Measurements from ENCODE around the gene IDH1. TPM values are rescaled to one million over a fixed set of nuclear protein-coding genes. Genes with fewer than 3 reads are reported as not detected.

Gene IDH1
- total RNA-seq = 10 to 100 TPM; 22.8 to 25.4 TPM

DNA sequence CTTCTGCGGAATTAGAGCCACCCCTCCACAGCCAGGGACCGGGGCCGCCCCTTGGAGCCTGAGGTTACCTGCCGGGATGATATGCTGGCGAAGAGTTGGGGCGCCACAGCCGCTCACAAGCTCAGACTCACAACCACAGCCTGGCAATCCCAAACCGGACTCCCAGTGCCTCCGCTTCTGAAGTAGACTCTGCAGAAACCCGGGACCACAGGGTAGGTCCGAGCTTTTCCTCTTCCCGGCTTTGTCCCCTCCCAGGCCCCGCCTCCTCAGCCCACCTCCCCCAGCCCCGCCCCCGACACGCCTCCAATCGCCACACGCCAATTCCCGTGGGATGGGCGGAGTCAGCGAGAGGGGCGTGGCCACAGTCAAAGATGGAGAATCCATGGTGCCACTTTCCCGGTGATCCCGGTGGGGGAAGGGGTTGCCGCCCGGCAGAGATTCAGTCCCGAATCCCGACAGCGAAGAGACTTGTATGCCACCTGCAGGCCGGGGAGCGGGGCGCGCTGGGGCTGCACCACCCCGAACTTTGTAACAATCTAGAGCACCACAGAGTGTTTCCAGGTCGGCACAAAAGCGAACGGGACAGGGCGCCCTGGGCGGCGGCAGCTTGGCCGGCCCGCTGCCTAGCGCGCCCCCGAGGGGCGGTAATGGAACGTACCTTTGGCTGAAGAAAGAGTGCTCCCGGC is at the start of gene IDH1:
TSS of gene IDH1 (minus strand) at position 201 of the 686 bp plus-strand sequence. CDS start 3,520 bp downstream, outside the sequence.
- ChIA-PET POLR2A (interaction anchor here (3.1 kb wide), 1 partner anchor 11 kb away, joined by 13 read pairs; the partner anchor contains the start of gene PIKFYVE), CTCF (interaction anchor here (1.0 to 3.7 kb wide), 6 partner anchors 11 to 233 kb away, joined by 3 to 17 read pairs (median 9); partner anchors contain the start of gene PIKFYVE)

DNA sequence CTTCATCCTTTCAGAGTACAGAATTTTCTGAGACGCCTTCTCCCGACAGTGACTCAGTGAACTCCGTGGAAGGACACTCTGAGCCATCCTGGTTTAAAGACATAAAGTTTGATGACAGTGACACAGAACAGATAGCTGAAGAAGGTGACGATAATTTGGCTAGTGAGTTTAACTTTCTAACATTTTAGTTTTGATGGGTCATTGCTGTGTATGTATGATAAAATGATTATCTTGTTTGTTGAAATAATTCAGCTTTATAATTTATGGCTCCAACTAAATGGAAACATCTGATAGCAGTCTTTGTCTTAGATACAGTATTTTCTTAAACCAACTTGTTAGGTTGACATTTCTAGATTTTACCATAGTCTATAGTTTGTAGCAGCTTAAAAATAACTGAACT is 49.3 kb upstream of the IDH1 start:
- ChIA-PET CTCF (no interaction called here), POLR2A (no interaction called here)

DNA sequence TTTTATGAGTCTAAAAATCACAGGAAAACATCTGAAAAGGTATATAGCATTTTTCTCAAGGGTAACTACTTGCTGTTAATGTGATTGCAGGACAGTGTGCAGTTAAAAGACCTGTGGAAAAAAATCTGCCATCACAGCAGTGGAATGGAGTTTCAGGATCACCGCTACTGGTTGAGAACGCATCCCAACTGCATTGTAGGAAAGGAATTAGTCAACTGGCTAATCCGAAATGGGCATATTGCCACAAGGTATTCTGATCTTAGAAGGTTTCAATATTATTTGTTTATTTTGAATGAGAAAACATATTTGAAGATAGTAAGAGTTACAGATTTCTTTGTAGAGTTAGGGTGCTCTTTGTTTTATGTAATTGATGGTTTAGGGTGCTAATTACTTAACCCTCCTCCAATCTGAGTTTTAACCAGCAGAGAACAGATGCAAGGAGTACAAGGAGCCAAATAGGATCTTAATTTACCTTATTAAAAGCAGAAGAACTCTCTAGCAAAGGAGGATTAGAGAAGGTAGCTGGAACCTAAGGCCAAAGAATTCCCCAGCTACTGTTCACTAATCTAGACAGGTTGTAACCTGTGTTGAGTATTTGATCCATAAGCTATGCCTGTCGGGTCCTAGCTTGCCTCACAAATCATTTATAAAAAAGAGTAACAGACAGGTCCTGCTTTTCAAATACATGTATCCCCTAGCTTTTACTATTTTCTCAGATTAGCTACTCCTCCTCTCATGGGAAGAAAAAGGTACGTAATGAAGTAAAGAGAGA is 46.2 kb upstream of the IDH1 start:
- ChIA-PET CTCF (interaction anchor here (0.6 kb wide), 1 partner anchor 1764 kb away, joined by 6 read pairs; no protein-coding TSS in a partner anchor), POLR2A (no interaction called here)

DNA sequence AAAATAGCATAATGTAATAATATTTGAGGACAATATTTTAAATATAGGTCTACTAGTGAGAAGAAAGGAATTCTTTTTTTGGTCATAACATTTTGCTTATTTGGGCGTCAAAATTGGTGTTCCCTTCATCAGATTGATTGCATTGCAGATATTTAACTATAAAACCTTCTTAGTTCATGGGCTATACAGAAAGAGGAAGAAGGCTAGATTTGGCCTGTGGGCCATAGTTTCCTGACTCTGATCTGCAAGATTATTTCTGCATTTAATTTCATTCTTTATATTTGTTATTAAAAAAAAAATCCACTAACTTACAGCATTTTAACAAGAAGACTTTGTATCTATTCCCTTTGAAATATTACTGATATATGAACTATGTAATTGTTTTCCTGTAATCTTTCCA is 43.1 kb upstream of the IDH1 start:
- CTCF ChIA-PET = no interaction called here

DNA sequence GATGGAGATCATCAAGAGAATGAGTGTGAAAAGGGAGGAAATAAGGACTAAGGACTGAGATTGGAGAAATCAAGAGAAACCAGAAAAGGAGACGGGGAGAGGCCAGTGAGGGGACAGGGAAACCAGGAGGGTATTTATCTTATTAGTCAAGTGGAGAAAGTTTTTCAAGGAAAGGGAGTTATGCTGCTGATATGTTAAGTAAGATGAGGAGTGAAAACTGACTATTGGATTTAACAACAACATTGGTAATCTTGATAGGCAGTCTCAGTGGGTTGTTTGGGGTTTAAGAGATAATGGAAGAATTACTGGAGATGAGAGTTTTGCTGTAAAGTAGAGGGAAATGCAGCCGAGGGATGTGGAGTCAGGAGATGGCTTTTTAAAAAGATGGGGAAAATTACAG is 41.7 kb upstream of the IDH1 start:
- CTCF ChIA-PET = no interaction called here
- POLR2A ChIA-PET = no interaction called here

More for the DNA sequence above, 43.1 kb upstream of the IDH1 start:
- POLR2A ChIA-PET = no interaction called here

DNA sequence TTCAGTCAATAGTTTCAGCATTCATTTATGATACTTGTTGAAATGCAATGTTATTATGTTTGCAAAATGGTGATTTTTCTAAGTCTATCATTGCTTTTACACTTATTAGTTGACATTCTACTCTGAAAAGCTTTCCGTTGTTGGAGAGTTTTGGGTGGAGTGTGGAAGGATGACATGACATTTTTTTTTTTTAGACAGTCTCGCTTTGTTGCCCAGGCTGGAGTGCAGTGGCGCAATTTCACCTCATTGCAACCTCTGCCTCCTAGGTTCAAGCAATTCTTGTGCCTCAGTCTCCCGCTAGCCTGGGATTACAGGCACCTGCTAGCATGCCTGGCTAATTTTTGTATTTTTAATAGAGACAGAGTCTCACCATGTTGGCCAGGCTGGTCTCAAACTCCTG is 41.0 kb upstream of the IDH1 start:
- ChIA-PET POLR2A (no interaction called here), CTCF (no interaction called here)

DNA sequence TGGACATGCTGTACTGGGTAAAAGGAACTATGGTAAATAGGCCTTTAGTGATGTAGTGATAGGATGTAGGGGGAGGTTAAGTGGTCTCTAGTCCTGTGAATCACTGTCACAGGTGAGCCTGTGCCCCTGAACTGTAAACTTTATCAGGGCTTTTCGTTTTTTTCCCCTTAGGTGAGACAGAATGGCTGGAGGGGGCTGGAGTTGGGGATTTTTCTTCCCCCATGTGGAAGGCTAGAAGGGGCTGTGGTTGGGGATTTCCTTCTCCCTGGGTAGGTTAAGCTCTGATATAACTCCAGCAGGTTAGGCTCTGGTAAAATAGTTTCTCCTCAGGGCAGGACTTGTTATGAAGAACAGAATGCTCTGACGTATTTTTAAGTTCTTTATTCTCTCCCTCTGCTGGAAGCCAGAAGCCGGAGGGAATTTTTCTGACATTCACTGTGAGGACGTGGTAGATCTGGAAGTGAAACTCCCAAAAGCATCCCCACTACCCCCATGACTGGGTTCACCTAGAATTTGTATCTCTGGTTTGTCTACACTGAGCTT is 39.7 kb upstream of the IDH1 start:
- ChIA-PET CTCF (no interaction called here), POLR2A (no interaction called here)

DNA sequence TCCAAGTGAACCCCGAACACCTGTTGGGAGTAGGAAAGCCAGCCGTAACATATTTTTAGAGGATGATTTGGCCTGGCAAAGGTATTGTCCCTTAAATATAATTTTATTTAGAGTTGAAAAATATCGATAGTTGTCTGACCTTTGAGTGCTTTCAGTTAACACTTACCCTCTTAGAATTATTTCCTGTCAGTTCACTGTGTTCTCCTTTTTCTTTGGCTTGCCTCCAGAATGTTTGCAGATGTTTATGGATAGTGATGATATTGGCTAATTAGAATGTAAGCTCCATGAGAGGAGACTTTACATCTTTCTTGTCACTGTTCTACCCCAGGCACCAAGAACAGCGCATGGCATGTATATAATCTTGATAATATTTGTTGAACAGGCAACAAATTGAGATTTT is 31.0 kb upstream of the IDH1 start:
- POLR2A ChIA-PET = no interaction called here
- CTCF ChIA-PET = no interaction called here

DNA sequence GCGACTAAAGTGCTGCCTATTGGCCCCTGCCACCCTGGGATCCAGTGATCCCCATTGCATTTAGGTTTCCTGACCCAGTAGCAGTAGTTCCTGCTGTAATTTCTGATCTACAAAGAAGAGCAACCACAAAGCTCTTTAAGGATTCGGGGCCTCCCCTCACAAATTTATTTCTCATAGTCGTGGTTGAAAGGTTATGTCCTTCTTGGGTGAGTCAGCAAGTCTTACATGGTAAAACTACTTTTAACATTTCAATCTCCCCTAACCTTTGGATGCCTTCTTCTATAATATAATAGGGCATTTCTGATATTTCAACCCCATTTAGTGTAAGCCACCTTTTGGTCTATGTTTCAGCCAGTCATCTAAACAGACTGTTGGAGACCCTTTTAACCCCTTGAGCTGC is 26.1 kb upstream of the IDH1 start:
- CTCF ChIA-PET = interaction anchor here (0.9 to 1.0 kb wide), 2 partner anchors 15 to 106 kb away, joined by 3 to 4 read pairs; partner anchors contain the start of gene PIKFYVE
- POLR2A ChIA-PET = interaction anchor here (0.6 to 1.0 kb wide), 3 partner anchors 15 to 63 kb away, joined by 3 to 4 read pairs (median 3); partner anchors contain the start of gene PIKFYVE

DNA sequence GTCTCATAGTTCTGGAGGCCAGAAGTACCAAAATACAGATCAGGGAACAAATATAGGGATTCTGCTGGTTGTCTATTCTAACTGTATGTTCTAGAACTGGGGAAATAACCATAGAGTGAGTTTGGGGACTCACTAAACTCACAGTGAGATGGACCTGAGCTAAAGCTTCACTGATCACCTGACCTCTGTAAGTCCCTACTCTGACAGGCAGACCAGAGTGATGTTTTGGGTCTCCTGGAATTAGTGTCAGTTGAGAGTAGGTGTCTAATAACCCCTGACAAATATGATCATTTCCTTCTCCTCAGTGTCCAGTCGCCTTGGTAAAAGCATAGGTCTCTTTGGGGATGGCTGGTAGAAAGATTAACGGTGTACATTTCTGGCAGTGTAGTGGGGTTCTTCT is 25.4 kb upstream of the IDH1 start:
- ChIA-PET POLR2A (interaction anchor here (0.6 to 1.0 kb wide), 2 partner anchors 14 to 33 kb away, joined by 3 to 4 read pairs; partner anchors contain the start of gene PIKFYVE), CTCF (interaction anchor here (1.0 kb wide), 2 partner anchors 26 to 106 kb away, joined by 3 read pairs; no protein-coding TSS in a partner anchor)

DNA sequence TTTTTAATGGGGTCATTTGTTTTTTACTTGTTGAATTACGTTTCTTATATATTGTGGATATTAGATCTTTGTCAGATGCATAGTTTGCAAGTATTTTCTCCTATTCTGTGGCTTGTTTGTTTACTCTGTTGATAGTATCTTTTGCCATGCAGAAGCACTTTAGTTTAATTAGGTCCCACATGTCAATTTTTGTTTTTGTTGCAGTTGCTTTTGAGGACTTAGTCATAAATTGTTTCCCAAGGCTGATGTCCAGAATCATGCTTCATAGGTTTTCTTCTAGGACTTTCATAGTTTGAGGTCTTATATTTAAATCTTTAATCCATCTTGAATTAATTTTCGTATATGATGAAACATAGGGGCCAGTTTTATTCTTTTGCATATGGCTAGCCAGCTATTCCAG is 24.4 kb upstream of the IDH1 start:
- ChIA-PET POLR2A (no interaction called here), CTCF (interaction anchor here (1.0 kb wide), 1 partner anchor 25 kb away, joined by 3 read pairs; no protein-coding TSS in a partner anchor)

DNA sequence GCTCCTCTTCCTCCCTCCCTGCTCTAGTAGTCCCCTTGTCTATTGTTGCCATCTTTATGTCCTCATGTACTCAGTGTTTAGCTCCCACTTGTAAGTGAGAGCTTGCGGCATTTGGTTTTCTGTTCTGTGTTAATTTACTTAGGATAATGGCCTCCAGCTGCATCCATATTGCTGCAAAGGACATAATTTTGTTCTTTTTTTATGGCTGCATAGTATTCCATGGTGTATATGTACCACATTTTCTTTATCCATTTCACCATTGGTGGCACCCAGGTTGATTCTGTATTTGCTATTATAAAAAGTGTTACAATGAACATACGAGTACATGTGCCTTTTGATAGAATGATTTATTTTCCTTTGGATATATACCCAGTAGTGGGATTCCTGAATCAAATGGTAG is 23.7 kb upstream of the IDH1 start:
- CTCF ChIA-PET = no interaction called here
- POLR2A ChIA-PET = no interaction called here

DNA sequence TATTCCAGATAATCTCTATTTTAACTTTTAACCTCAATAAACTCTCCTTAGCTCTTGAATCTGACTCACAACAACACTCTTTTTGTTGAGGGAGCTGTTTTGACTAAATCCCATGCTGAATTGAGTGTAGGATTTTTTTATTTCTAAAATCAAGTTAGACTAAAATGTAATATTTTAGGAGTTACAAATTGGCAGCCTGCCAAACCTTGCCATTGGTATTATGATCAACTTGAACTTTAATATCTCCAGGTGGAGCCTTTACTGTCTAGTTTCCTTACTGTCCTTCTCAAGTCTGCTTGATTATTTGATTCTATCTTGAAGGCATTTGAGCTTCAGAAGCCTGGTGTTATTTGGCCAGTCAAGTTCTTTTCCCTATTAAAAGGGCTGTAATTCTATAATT is 19.9 kb upstream of the IDH1 start:
- POLR2A ChIA-PET = no interaction called here
- CTCF ChIA-PET = interaction anchor here (0.9 kb wide), 1 partner anchor 20 kb away, joined by 3 read pairs; the partner anchor contains the start of gene IDH1

DNA sequence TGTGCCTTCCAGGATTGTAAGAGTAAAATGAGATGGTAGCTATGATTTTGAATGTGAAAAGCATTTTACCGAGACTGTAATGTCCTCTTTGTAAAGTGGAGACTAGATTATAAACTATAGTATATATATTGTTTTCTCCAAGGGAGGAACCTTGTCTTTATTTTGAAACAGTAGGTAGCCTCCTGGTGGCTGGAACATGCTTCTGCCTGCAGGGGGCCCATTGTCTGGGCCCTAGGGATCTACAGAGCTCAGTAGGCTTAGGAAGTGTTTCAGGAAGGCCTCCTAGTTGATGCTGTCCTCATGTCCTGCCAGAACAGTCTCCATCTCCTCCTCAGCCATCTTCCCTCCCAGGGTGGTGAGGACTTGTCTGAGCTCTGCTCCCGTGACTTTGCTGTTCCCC is 14.2 kb upstream of the IDH1 start:
- POLR2A ChIA-PET = no interaction called here
- CTCF ChIA-PET = interaction anchor here (0.7 to 2.3 kb wide), 3 partner anchors 15 to 292 kb away, joined by 3 to 17 read pairs (median 4); partner anchors contain the start of gene IDH1

DNA sequence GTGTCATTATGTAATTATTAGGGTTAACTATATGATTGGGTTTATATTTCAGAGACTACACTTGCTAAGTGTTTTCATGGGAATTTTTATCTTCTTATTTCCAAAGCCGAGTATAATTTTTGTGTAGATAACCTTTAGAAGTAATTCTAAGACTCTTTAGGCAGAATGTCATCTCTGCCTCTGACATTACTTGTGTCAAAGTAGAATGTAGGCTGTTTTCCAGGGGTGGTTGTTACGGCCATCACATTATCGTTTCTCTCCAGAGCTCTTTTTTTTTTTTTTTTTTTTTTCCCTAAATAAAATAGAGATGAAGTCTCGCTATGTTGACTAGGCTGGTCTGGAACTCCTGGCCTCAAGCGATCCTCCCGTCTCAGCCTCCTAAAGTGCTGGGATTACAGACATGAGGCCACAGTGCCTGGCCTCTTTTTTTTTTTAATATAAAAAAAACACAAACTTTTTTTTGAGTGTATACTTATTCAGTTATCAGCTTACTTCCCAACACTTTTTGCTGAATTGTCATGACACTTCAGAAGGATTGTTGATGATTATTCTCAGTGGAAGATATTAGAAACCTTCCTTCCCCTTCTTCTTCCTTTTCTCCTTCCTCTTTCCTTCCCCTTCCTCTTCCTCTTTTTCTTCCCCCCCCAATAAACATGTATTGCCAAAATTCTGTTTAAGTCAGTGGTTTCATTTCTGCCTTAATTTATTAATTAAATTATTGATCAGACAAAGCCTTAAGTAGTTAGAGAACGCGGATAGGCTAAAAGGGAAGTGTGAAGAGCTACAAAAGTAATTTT is 13.5 kb upstream of the IDH1 start:
- ChIA-PET CTCF (interaction anchor here (0.7 to 2.3 kb wide), 3 partner anchors 14 to 291 kb away, joined by 3 to 17 read pairs (median 4); partner anchors contain the start of gene IDH1), POLR2A (no interaction called here)

DNA sequence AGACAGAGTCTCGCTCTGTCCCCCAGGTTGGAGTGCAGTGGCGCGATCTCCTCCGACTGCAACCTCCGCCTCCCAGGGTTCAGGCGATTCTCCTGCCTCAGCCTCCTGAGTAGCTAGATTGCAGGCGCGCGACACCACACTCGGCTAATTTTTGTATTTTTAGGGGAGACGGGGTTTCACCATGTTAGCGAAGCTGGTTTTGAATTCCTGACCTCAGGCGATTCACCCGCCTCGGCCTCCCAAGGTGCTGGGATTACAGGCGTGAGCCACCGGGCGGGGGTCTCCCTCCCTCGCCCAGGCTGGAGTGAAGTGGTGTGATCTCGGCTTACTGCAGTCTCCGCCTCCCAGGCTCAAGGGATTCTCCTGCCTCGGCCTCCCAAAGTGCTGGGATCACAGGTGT is 12.7 kb upstream of the IDH1 start:
- CTCF ChIA-PET = interaction anchor here (2.3 kb wide), 1 partner anchor 13 kb away, joined by 17 read pairs; the partner anchor contains the start of gene IDH1
- POLR2A ChIA-PET = interaction anchor here (0.6 to 3.5 kb wide), 2 partner anchors 12 to 34 kb away, joined by 9 to 13 read pairs; partner anchors contain the start of gene IDH1

DNA sequence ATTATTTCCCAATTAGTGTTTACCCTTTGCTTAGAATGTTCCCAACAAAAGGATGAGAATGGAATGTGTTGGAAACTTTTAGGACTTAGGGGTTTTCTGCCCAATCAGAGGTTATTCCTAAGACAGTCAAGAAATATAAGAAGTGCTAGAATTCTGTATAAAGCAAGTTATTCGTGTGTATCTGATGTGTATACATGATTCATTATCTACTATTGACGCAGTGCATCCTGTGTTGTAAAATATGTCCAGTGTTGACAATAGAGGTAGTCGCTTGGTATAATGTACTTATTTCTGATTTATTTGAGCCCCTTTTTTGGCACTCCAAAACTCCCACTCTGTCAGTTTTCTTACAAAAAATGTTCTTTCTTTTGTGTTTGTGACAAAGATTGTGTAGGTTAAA is 12.1 kb upstream of the IDH1 start:
- ChIA-PET POLR2A (interaction anchor here (0.6 to 3.5 kb wide), 4 partner anchors 12 to 556 kb away, joined by 3 to 13 read pairs (median 6); partner anchors contain the start of genes CCNYL1 and IDH1), CTCF (interaction anchor here (1.2 to 2.9 kb wide), 2 partner anchors 12 to 14 kb away, joined by 4 to 17 read pairs; partner anchors contain the start of gene IDH1)

DNA sequence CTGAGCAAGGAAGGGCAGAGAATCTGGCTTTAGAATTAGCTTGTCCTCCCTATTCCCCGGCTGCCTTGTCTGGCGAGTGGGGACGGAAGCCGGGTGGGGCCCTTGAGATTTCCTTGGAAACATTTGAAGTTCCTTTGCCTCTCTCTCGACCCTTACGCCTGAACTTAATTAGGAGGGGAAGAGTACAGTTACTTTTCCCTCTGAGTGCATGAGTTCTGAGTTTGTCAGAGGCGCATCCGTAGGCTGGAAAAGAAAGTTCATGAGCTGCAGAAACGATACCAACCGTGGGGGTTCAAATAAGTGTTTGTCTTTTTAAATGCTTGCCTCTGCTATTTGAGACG is 11.7 kb upstream of the IDH1 start:
- ChIA-PET CTCF (interaction anchor here (1.2 to 2.9 kb wide), 2 partner anchors 11 to 15 kb away, joined by 4 to 17 read pairs; partner anchors contain the start of gene IDH1), POLR2A (interaction anchor here (0.9 to 3.5 kb wide), 3 partner anchors 11 to 555 kb away, joined by 3 to 13 read pairs (median 3); partner anchors contain the start of genes CCNYL1 and IDH1)

All from activated CD8-positive, alpha-beta memory T cell treated with anti-CD3 and anti-CD28 coated beads for 36 hours (primary cell).